Mucosa of descending colon (tissue), 3 donors: ENCODE data around the gene MVB12B. TPM values are rescaled to one million over a fixed set of nuclear protein-coding genes. Genes with fewer than 3 reads are reported as not detected.

Source experiments
- ATAC-seq: fragments of 200-7000 bp; cut with Tn5 transposase; one replicate; pipeline ENCODE4 v1.9.1; 2020; ENCODE audit warnings: mild to moderate bottlenecking, moderate library complexity
- DNase-seq, 3 donors: peaks; one replicate each; pipeline ENCODE4 v3.0.0-alpha.2; 2020
- H3K36me3 ChIP-seq: fragments of 200-600 bp; one replicate; pipeline ENCODE4 v1.8.0; 2021; ENCODE audit warnings: low read depth, mild to moderate bottlenecking
- H3K4me1 ChIP-seq: fragments of 200-600 bp; one replicate; pipeline ENCODE4 v1.8.0; 2021; ENCODE audit warnings: low read depth, mild to moderate bottlenecking
- H3K4me3 ChIP-seq: fragments of 200-600 bp; one replicate; pipeline ENCODE4 v1.8.0; 2021; ENCODE audit warnings: mild to moderate bottlenecking
- H3K9me3 ChIP-seq: fragments of 200-600 bp; one replicate; pipeline ENCODE4 v1.8.0; 2021; ENCODE audit warnings: mild to moderate bottlenecking
- CTCF ChIP-seq: fragments of 200-600 bp; IDR thresholded peaks from one replicate; pipeline ENCODE4 v1.8.0; 2022; ENCODE audit warnings: antibody characterized with exemption, mild to moderate bottlenecking
- intact Hi-C, 2 donors: fragments of 100-400 bp; cut with DNase I in 1 of 2; cut with micrococcal nuclease in 1 of 2; formaldehyde crosslinking; loops; one replicate each; pipeline versions ENCODE4 v1.11.0 to v1.11.1; 2022; cut with DNase I, micrococcal nuclease
- total RNA-seq, 3 donors: library from RNA; stranded (reverse); fragmentation: NEBNext Ultra II Directional in 2 of 3; extraction: Animal tissue kit (Norgen Biotek cat#: 25700) in 2 of 3; gene quantifications; one replicate each; pipeline versions ENCODE4 v1.2.1 to v1.2.4, GENCODE V29; 2021 to 2023
- donor health status: DM: no; HTN: no; CAD: no; lungs with moderate emphysema.
- donor health status: DM: no; HTN: no; CAD: no.
- donor health status: DM: no; HTN: yes; CAD: no.

The MVB12B gene
- total RNA-seq, 3 donors from 2014 or later, result 16.8 to 26.4 (median 21.6) TPM

- no peaks in the 10 kb centered on the region for H3K9me3 ChIP-seq
- intact Hi-C loops, result no loop called here
- no peaks in the 10 kb centered on the region for H3K4me1 ChIP-seq
- H3K4me3 ChIP-seq, result no peak overlapping the region
- DNase-seq (no peak), ATAC-seq (no peak)
- no peaks in the 10 kb centered on the region for H3K36me3 ChIP-seq
- no peak for TF ChIP-seq CTCF
Measured at GRCh38 chr9:126429190-126429589, 102.6 kb downstream of the MVB12B start.

- H3K4me1 ChIP-seq, result no peaks in the 10 kb centered on the region
- ATAC-seq, result no peak
- H3K9me3 ChIP-seq, result no peaks in the 10 kb centered on the region
- intact Hi-C loops, result no loop called here
- TF ChIP-seq CTCF, result no peak
- no peak overlapping the region for H3K4me3 ChIP-seq
- no peaks in the 10 kb centered on the region for H3K36me3 ChIP-seq
- no peak for DNase-seq
Measured at GRCh38 chr9:126430124-126430523, 103.5 kb downstream of the MVB12B start.

GRCh38 chr9:126431077-126431742 is 104.6 kb downstream of the MVB12B start:
- intact Hi-C loops, result no loop called here
- DNase-seq (no peak), ATAC-seq (no peak)
- no peaks in the 10 kb centered on the region for H3K9me3 ChIP-seq
- TF ChIP-seq CTCF, result no peak
- H3K4me3 ChIP-seq, result no peak overlapping the region
- no peaks in the 10 kb centered on the region for H3K36me3 ChIP-seq
- H3K4me1 ChIP-seq, result no peaks in the 10 kb centered on the region

GRCh38 chr9:126432659-126433058 is 106.0 kb downstream of the MVB12B start:
- DNase-seq (no peak), ATAC-seq (no peak)
- no peak overlapping the region for H3K4me3 ChIP-seq
- no peaks in the 10 kb centered on the region for H3K9me3 ChIP-seq
- TF ChIP-seq CTCF, result no peak
- intact Hi-C loops, result no loop called here
- no peaks in the 10 kb centered on the region for H3K36me3 ChIP-seq
- no peaks in the 10 kb centered on the region for H3K4me1 ChIP-seq

- H3K9me3 ChIP-seq, result no peaks in the 10 kb centered on the region
- H3K4me1 ChIP-seq, result no peaks in the 10 kb centered on the region
- intact Hi-C loops, result no loop called here
- H3K4me3 ChIP-seq, result no peak overlapping the region
- no peak for ATAC-seq
- no peak for TF ChIP-seq CTCF
- no peak for DNase-seq
- no peaks in the 10 kb centered on the region for H3K36me3 ChIP-seq
Measured at GRCh38 chr9:126435105-126435504, 108.5 kb downstream of the MVB12B start.

- DNase-seq (no peak), ATAC-seq (no peak)
- Histone ChIP-seq H3K36me3 (no peaks in the 10 kb centered on the region), H3K9me3 (no peaks in the 10 kb centered on the region), H3K4me3 (no peak overlapping the region), H3K4me1 (no peaks in the 10 kb centered on the region)
- intact Hi-C loops, result no loop called here
- no peak for TF ChIP-seq CTCF
Measured at GRCh38 chr9:126435626-126436025, 109.0 kb downstream of the MVB12B start.
